Measurements from ENCODE around the gene GOPC. TPM values are rescaled to one million over a fixed set of nuclear protein-coding genes. Genes with fewer than 3 reads are reported as not detected.

Gene GOPC
- total RNA-seq, 4 donors from 2014 or later = 20.7 to 29.1 (median 23.9) TPM

- no peak for TF ChIP-seq CTCF (IDR thresholded peaks at IDR 0.05; ENCODE audit: low read depth)
Observed at GRCh38 chr6:117568247-117568646, 34.1 kb downstream of the GOPC start.

- TF ChIP-seq CTCF (IDR thresholded peaks at IDR 0.05; ENCODE audit: low read depth) = no peak
Observed at GRCh38 chr6:117564681-117565080, 37.6 kb downstream of the GOPC start.

GRCh38 chr6:117561128-117561527 is 41.2 kb downstream of the GOPC start:
- no peak for TF ChIP-seq CTCF (IDR thresholded peaks at IDR 0.05; ENCODE audit: low read depth)

- TF ChIP-seq CTCF (IDR thresholded peaks at IDR 0.05; ENCODE audit: low read depth) = no peak
Observed at GRCh38 chr6:117559299-117559698, 43.0 kb downstream of the GOPC start.

- TF ChIP-seq CTCF (IDR thresholded peaks at IDR 0.05; ENCODE audit: low read depth) = no peak
Observed at GRCh38 chr6:117558818-117559217, 43.5 kb downstream of the GOPC start.

- TF ChIP-seq CTCF (IDR thresholded peaks at IDR 0.05; ENCODE audit: low read depth) = no peak
Observed at GRCh38 chr6:117557951-117558350, 44.4 kb downstream of the GOPC start.

- TF ChIP-seq CTCF (IDR thresholded peaks at IDR 0.05; ENCODE audit: low read depth) = no peak
Observed at GRCh38 chr6:117555882-117556498, 46.3 kb downstream of the GOPC start.

Measured in subcutaneous adipose tissue (tissue), 4 donors.